ENCODE measurements around the gene MTHFD2L. TPM values are rescaled to one million over a fixed set of nuclear protein-coding genes. Genes with fewer than 3 reads are reported as not detected.

Gene MTHFD2L
- total and polyA plus RNA-seq, 8 donors: 9.1 to 19.1 (median 16.6) TPM

DNA sequence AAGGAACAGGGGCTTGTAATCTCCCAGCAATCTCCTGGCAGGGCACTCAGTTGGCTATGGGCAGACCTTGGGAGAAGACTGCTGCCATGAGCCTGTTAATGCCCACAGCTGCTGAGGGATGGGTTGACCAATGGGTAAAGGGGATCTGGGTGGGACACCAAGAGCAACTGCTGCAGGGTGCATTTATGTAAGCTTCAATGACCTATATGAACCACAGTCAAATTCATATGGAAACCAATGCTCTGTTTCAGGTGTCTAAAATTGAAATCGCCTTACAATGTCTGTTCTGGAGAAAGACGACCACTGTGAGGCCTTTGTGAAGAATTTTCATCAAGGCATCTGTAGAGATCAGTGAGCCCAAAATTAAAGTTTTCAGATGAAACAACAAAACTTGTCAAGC is 156.4 kb downstream of the MTHFD2L start:
- Histone ChIP-seq H3K4me3 (no peak overlapping the region), H3K9me3 (no peaks in the 10 kb centered on the region), H3K4me1 (no peaks in the 10 kb centered on the region), H3K36me3 (no peaks in the 10 kb centered on the region), H3K27ac (no peak overlapping the region), H3K27me3 (no peaks in the 10 kb centered on the region)
- ATAC-seq (no peak), DNase-seq (no peak)
- TF ChIP-seq, protein P1, sequence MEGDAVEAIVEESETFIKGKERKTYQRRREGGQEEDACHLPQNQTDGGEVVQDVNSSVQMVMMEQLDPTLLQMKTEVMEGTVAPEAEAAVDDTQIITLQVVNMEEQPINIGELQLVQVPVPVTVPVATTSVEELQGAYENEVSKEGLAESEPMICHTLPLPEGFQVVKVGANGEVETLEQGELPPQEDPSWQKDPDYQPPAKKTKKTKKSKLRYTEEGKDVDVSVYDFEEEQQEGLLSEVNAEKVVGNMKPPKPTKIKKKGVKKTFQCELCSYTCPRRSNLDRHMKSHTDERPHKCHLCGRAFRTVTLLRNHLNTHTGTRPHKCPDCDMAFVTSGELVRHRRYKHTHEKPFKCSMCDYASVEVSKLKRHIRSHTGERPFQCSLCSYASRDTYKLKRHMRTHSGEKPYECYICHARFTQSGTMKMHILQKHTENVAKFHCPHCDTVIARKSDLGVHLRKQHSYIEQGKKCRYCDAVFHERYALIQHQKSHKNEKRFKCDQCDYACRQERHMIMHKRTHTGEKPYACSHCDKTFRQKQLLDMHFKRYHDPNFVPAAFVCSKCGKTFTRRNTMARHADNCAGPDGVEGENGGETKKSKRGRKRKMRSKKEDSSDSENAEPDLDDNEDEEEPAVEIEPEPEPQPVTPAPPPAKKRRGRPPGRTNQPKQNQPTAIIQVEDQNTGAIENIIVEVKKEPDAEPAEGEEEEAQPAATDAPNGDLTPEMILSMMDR (IDR thresholded peaks at IDR 0.05): no peak
- intact Hi-C loops (cut with DNase I): loop anchor here in 1 of 2 donors (10.0 kb wide), 1 partner anchor 120 kb away; no protein-coding TSS in a partner anchor

DNA sequence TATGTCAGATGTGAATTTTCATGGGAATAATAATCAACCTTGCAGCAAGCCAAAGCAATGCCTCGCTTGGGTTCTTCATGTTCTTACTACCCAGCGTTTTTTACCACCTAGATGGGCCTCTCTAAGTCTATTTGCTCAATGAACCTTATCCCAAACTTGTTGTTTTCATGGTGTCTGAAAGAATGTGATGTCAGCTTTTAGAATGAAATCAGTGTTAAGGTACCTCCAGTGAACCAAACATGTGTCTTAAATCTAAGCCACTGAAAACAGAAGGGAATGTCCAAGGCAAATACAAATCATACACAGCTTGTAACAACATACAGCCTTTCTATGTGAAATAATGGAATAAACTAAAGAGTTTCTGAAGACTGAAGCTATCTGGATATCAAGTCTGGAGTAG is 157.0 kb downstream of the MTHFD2L start:
- intact Hi-C loops (cut with DNase I): loop anchor here in 1 of 2 donors (10.0 kb wide), 1 partner anchor 120 kb away; no protein-coding TSS in a partner anchor
- no peaks in the 10 kb centered on the region for H3K9me3 ChIP-seq
- no peak for ATAC-seq
- no peaks in the 10 kb centered on the region for H3K4me1 ChIP-seq
- H3K36me3 ChIP-seq: no peaks in the 10 kb centered on the region
- TF ChIP-seq, protein P1 (IDR thresholded peaks at IDR 0.05): no peak
- no peak for DNase-seq
- no peaks in the 10 kb centered on the region for H3K27me3 ChIP-seq
- no peak overlapping the region for H3K4me3 ChIP-seq
- H3K27ac ChIP-seq: no peak overlapping the region

DNA sequence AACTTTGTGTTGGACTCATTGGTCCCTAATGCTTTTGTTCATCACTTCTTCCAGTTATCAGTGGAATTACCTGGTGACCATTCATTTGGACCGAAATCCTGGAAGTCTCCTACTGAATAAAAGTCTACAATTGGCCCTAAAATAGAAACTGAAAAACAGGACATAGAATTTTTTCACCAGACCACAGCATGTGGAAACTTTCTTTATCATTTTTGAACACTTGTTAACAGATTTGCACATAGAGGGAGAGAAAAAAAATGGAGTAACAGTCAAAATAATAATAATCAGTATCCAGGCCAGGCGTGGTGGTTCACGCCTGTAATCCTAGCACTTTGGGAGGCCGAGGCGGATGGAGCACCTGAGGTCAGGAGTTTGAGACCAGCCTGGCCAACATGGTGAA is 157.5 kb downstream of the MTHFD2L start:
- Histone ChIP-seq H3K27me3 (no peaks in the 10 kb centered on the region), H3K9me3 (no peaks in the 10 kb centered on the region), H3K36me3 (no peaks in the 10 kb centered on the region), H3K27ac (no peak overlapping the region), H3K4me3 (no peak overlapping the region), H3K4me1 (peaks cover 0 to 2% of the 10 kb centered on the region in 2 donors)
- DNase-seq (no peak), ATAC-seq (no peak)
- TF ChIP-seq, protein P1 (IDR thresholded peaks at IDR 0.05): no peak
- intact Hi-C loops (cut with DNase I): loop anchor here in 1 of 2 donors (10.0 kb wide), 1 partner anchor 121 kb away; no protein-coding TSS in a partner anchor

DNA sequence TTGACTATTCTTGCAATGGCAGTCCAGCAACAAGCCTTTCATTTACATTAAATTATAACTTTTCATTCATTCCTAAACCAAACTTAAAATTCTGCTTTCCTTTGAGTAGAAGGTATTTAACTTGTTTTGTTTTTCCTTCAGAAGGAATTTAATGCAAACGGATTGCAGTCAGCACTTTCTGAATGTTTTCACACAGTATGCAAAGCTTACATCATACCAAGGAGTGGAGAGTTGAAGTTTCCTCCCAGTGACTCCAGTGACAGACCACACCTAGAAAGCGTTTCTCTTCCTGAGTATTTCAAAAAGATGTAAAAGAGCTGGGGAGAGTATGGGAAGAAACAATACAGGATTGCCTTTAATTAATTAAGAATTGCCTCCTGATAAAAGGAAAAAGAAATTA is 158.5 kb downstream of the MTHFD2L start:
- no peak for ATAC-seq
- peaks cover 0 to 7% of the 10 kb centered on the region in 2 donors for H3K4me1 ChIP-seq
- TF ChIP-seq, protein P1 (IDR thresholded peaks at IDR 0.05): no peak
- no peaks in the 10 kb centered on the region for H3K9me3 ChIP-seq
- no peaks in the 10 kb centered on the region for H3K27me3 ChIP-seq
- intact Hi-C loops (cut with DNase I): loop anchor here in 1 of 2 donors (10.0 kb wide), 1 partner anchor 122 kb away; no protein-coding TSS in a partner anchor
- no peak overlapping the region for H3K27ac ChIP-seq
- DNase-seq: no peak
- H3K36me3 ChIP-seq: no peaks in the 10 kb centered on the region
- no peak overlapping the region for H3K4me3 ChIP-seq

- Histone ChIP-seq H3K4me3 (no peak overlapping the region), H3K36me3 (no peaks in the 10 kb centered on the region), H3K27ac (no peak overlapping the region), H3K4me1 (peaks cover 0 to 7% of the 10 kb centered on the region in 2 donors), H3K9me3 (no peaks in the 10 kb centered on the region), H3K27me3 (no peaks in the 10 kb centered on the region)
- DNase-seq: no peak
- ATAC-seq: no peak
- TF ChIP-seq, protein P1 (IDR thresholded peaks at IDR 0.05): no peak
- intact Hi-C loops (cut with DNase I): loop anchor here in 1 of 2 donors (10.0 kb wide), 1 partner anchor 123 kb away; no protein-coding TSS in a partner anchor
Measured at GRCh38 chr4:74317616-74318246, 159.8 kb downstream of the MTHFD2L start.

Measured in left lung (tissue), 10 donors.